ENCODE measurements around the gene SPAG16. TPM values are rescaled to one million over a fixed set of nuclear protein-coding genes. Genes with fewer than 3 reads are reported as not detected.
"Not testable (repeated sequence)": the region's sequence is repeated elsewhere in the genome, so short reads cannot be mapped to it uniquely, and the experiment has no call there.

SPAG16 gene
- total RNA-seq, 1 experiment from 2014 or later, result 13.0 TPM

GRCh38 chr2:213688133-213688532, 403.9 kb downstream of the SPAG16 start:
- no TSS peak for BruUV-seq (replicated peaks)
- ATAC-seq (no peak), DNase-seq (ENCODE audit: low read depth, low spot score) (no peak)
- intact Hi-C loops (cut with micrococcal nuclease; ENCODE audit: unreplicated experiment), result no loop called here
- TF ChIP-seq REST (IDR thresholded peaks at IDR 0.05; ENCODE audit: insufficient read depth in 1 of 2, low read depth in 2 of 2, low read length in 1 of 2) (no peak), TCF7L2 (IDR thresholded peaks at IDR 0.05; ENCODE audit: low read depth, low read length) (no peak), SIN3A (IDR thresholded peaks at IDR 0.05; ENCODE audit: borderline replicate concordance, insufficient read depth, low read depth, low read length) (no peak), POLR2AphosphoS5 (IDR thresholded peaks at IDR 0.05; ENCODE audit: low read depth, low read length) (no peak), CTCF (IDR thresholded peaks at IDR 0.05) (no peak)
- Histone ChIP-seq H3K27ac (ENCODE audit: low read length) (no peak overlapping the region), H3K4me3 (ENCODE audit: low read depth in 2 of 2, low read length in 2 of 2) (no peak overlapping the region), H3K36me3 (ENCODE audit: control insufficient read depth, insufficient read depth, low read length) (no peaks in the 10 kb centered on the region), H3K4me1 (ENCODE audit: control insufficient read depth, insufficient read depth, low read length) (no peaks in the 10 kb centered on the region), H3K27me3 (ENCODE audit: control insufficient read depth, insufficient read depth, low read length) (no peaks in the 10 kb centered on the region), H3K9me3 (ENCODE audit: control insufficient read depth, insufficient read depth, low read depth, low read length) (no peaks in the 10 kb centered on the region)
- ChIA-PET POLR2A (no interaction called here), CTCF (no interaction called here)
- in situ Hi-C loops (cut with HindIII; ENCODE audit: low pct_unique_long_range_greater_than_20kb, low sequenced_read_pairs), result no loop called here

GRCh38 chr2:213688825-213689224, 404.6 kb downstream of the SPAG16 start:
- H3K36me3 ChIP-seq (ENCODE audit: control insufficient read depth, insufficient read depth, low read length); H3K27me3 ChIP-seq (ENCODE audit: control insufficient read depth, insufficient read depth, low read length); POLR2A ChIA-PET; CTCF ChIA-PET; DNase-seq (ENCODE audit: low read depth, low spot score); ATAC-seq; H3K27ac ChIP-seq (ENCODE audit: low read length); BruUV-seq (replicated peaks); intact Hi-C loops (cut with micrococcal nuclease; ENCODE audit: unreplicated experiment); H3K4me3 ChIP-seq (ENCODE audit: low read depth in 2 of 2, low read length in 2 of 2); H3K4me1 ChIP-seq (ENCODE audit: control insufficient read depth, insufficient read depth, low read length); in situ Hi-C loops (cut with HindIII; ENCODE audit: low pct_unique_long_range_greater_than_20kb, low sequenced_read_pairs); H3K9me3 ChIP-seq (ENCODE audit: control insufficient read depth, insufficient read depth, low read depth, low read length): not testable (repeated sequence)

GRCh38 chr2:213689585-213689984, 405.3 kb downstream of the SPAG16 start:
- no peak overlapping the region for H3K27ac ChIP-seq (ENCODE audit: low read length)
- no peak for TF ChIP-seq SIN3A (IDR thresholded peaks at IDR 0.05; ENCODE audit: borderline replicate concordance, insufficient read depth, low read depth, low read length)
- TF ChIP-seq CTCF (IDR thresholded peaks at IDR 0.05), result no peak
- TF ChIP-seq POLR2AphosphoS5 (IDR thresholded peaks at IDR 0.05; ENCODE audit: low read depth, low read length), result no peak
- TF ChIP-seq REST (IDR thresholded peaks at IDR 0.05; ENCODE audit: insufficient read depth in 1 of 2, low read depth in 2 of 2, low read length in 1 of 2), result no peak
- no peak for TF ChIP-seq TCF7L2 (IDR thresholded peaks at IDR 0.05; ENCODE audit: low read depth, low read length)
- in situ Hi-C loops (cut with HindIII; ENCODE audit: low pct_unique_long_range_greater_than_20kb, low sequenced_read_pairs), result no loop called here
- no peaks in the 10 kb centered on the region for H3K9me3 ChIP-seq (ENCODE audit: control insufficient read depth, insufficient read depth, low read depth, low read length)
- no peaks in the 10 kb centered on the region for H3K4me1 ChIP-seq (ENCODE audit: control insufficient read depth, insufficient read depth, low read length)
- intact Hi-C loops (cut with micrococcal nuclease; ENCODE audit: unreplicated experiment), result no loop called here
- H3K27me3 ChIP-seq (ENCODE audit: control insufficient read depth, insufficient read depth, low read length), result no peaks in the 10 kb centered on the region
- DNase-seq (ENCODE audit: low read depth, low spot score) (no peak), ATAC-seq (no peak)
- POLR2A ChIA-PET, result no interaction called here
- H3K4me3 ChIP-seq (ENCODE audit: low read depth in 2 of 2, low read length in 2 of 2), result no peak overlapping the region
- no peaks in the 10 kb centered on the region for H3K36me3 ChIP-seq (ENCODE audit: control insufficient read depth, insufficient read depth, low read length)
- BruUV-seq (replicated peaks), result no TSS peak
- CTCF ChIA-PET, result no interaction called here

Data from Panc1 (cell line).